ENCODE data around the gene TRRAP. TPM values are rescaled to one million over a fixed set of nuclear protein-coding genes. Genes with fewer than 3 reads are reported as not detected.

TRRAP gene
- total RNA-seq, 1 donor from 2014 or later: 25.8 TPM

GRCh38 chr7:98930464-98930863 lies 52.1 kb downstream of the TRRAP start:
- no peak for DNase-seq (ENCODE audit: low spot score)
- intact Hi-C loops (cut with DNase I): no loop called here

GRCh38 chr7:98930921-98931320 lies 52.6 kb downstream of the TRRAP start:
- intact Hi-C loops (cut with DNase I): no loop called here
- no peak for DNase-seq (ENCODE audit: low spot score)

GRCh38 chr7:98933321-98933720 lies 55.0 kb downstream of the TRRAP start:
- intact Hi-C loops (cut with DNase I): no loop called here
- DNase-seq (ENCODE audit: low spot score): no peak

- DNase-seq (ENCODE audit: low spot score): no peak
- intact Hi-C loops (cut with DNase I): no loop called here
Observed at GRCh38 chr7:98934267-98934666, 55.9 kb downstream of the TRRAP start.

GRCh38 chr7:98935811-98936210 lies 57.5 kb downstream of the TRRAP start:
- intact Hi-C loops (cut with DNase I): no loop called here
- no peak for DNase-seq (ENCODE audit: low spot score)

- intact Hi-C loops (cut with DNase I): no loop called here
- no peak for DNase-seq (ENCODE audit: low spot score)
Observed at GRCh38 chr7:98943336-98943735, 65.0 kb downstream of the TRRAP start.

- intact Hi-C loops (cut with DNase I): no loop called here
- no peak for DNase-seq (ENCODE audit: low spot score)
Observed at GRCh38 chr7:98944386-98944785, 66.1 kb downstream of the TRRAP start.

GRCh38 chr7:98945852-98946251 lies 67.5 kb downstream of the TRRAP start:
- no peak for DNase-seq (ENCODE audit: low spot score)
- intact Hi-C loops (cut with DNase I): no loop called here

- intact Hi-C loops (cut with DNase I): no loop called here
- no peak for DNase-seq (ENCODE audit: low spot score)
Observed at GRCh38 chr7:98946389-98946788, 68.1 kb downstream of the TRRAP start.

- DNase-seq (ENCODE audit: low spot score): peak; percentile 82
- intact Hi-C loops (cut with DNase I): no loop called here
Observed at GRCh38 chr7:98949336-98950044, 71.2 kb downstream of the TRRAP start.

GRCh38 chr7:98955992-98956391 lies 77.7 kb downstream of the TRRAP start:
- intact Hi-C loops (cut with DNase I): no loop called here
- no peak for DNase-seq (ENCODE audit: low spot score)

- intact Hi-C loops (cut with DNase I): no loop called here
- no peak for DNase-seq (ENCODE audit: low spot score)
Observed at GRCh38 chr7:98956469-98956868, 78.1 kb downstream of the TRRAP start.

- no peak for DNase-seq (ENCODE audit: low spot score)
- intact Hi-C loops (cut with DNase I): no loop called here
Observed at GRCh38 chr7:98956937-98957336, 78.6 kb downstream of the TRRAP start.

- DNase-seq (ENCODE audit: low spot score): no peak
- intact Hi-C loops (cut with DNase I): no loop called here
Observed at GRCh38 chr7:98957766-98958165, 79.4 kb downstream of the TRRAP start.

GRCh38 chr7:98958968-98959367 lies 80.6 kb downstream of the TRRAP start:
- intact Hi-C loops (cut with DNase I): no loop called here
- no peak for DNase-seq (ENCODE audit: low spot score)

GRCh38 chr7:98963305-98963704 lies 85.0 kb downstream of the TRRAP start:
- DNase-seq (ENCODE audit: low spot score): no peak
- intact Hi-C loops (cut with DNase I): no loop called here

GRCh38 chr7:98964596-98964995 lies 86.3 kb downstream of the TRRAP start:
- DNase-seq (ENCODE audit: low spot score): no peak
- intact Hi-C loops (cut with DNase I): no loop called here

GRCh38 chr7:98968621-98969020 lies 90.3 kb downstream of the TRRAP start:
- DNase-seq (ENCODE audit: low spot score): no peak
- intact Hi-C loops (cut with DNase I): no loop called here

GRCh38 chr7:98969386-98969785 lies 91.1 kb downstream of the TRRAP start:
- intact Hi-C loops (cut with DNase I): no loop called here
- no peak for DNase-seq (ENCODE audit: low spot score)

GRCh38 chr7:98970016-98970615 lies 91.8 kb downstream of the TRRAP start:
- intact Hi-C loops (cut with DNase I): no loop called here
- no peak for DNase-seq (ENCODE audit: low spot score)

GRCh38 chr7:98970805-98971204 lies 92.5 kb downstream of the TRRAP start:
- DNase-seq (ENCODE audit: low spot score): no peak
- intact Hi-C loops (cut with DNase I): no loop called here

- no peak for DNase-seq (ENCODE audit: low spot score)
- intact Hi-C loops (cut with DNase I): no loop called here
Observed at GRCh38 chr7:98974205-98974604, 95.9 kb downstream of the TRRAP start.

All from cardiac septum (tissue), 1 donor.